Measurements from ENCODE around the gene CTXN1.
A peak's percentile ranks its signal among the peaks of the same experiment; 100 is the strongest.
"Not testable (repeated sequence)": the region's sequence is repeated elsewhere in the genome, so short reads cannot be mapped to it uniquely, and the experiment has no call there.

CTXN1 gene

GRCh38 chr19:7925171-7925851 lies 624 bp downstream of the CTXN1 start:
- peak; percentile 73 for DNase-seq (ENCODE audit: low spot score)

- DNase-seq (ENCODE audit: low spot score): no peak
Observed at GRCh38 chr19:7924651-7925170, 1.2 kb downstream of the CTXN1 start.

- no peak for DNase-seq (ENCODE audit: low spot score)
Observed at GRCh38 chr19:7924241-7924640, 1.7 kb downstream of the CTXN1 start.

GRCh38 chr19:7923295-7924191 lies 2.4 kb downstream of the CTXN1 start:
- no peak for DNase-seq (ENCODE audit: low spot score)

- DNase-seq (ENCODE audit: low spot score): no peak
Observed at GRCh38 chr19:7922836-7923195, 3.1 kb downstream of the CTXN1 start.

- DNase-seq (ENCODE audit: low spot score): no peak
Observed at GRCh38 chr19:7921967-7922835, 3.7 kb downstream of the CTXN1 start.

GRCh38 chr19:7921302-7921966 lies 4.5 kb downstream of the CTXN1 start:
- DNase-seq (ENCODE audit: low spot score): no peak

GRCh38 chr19:7920519-7921301 lies 5.2 kb downstream of the CTXN1 start:
- DNase-seq (ENCODE audit: low spot score): peak; percentile 99

- DNase-seq (ENCODE audit: low spot score): peak; percentile 92
Observed at GRCh38 chr19:7919610-7920518, 6.1 kb downstream of the CTXN1 start, which contains the start of gene SNAPC2. Gene SNAPC2, plus strand, starts transcription at chr19:7920338. Its CDS starts 29 bp downstream, at chr19:7920367.

- DNase-seq (ENCODE audit: low spot score): no peak
Observed at GRCh38 chr19:7918615-7919421, 7.1 kb downstream of the CTXN1 start.

- not testable (repeated sequence) for DNase-seq (ENCODE audit: low spot score)
Observed at GRCh38 chr19:7918062-7918614, 7.8 kb downstream of the CTXN1 start.

- DNase-seq (ENCODE audit: low spot score): peak; percentile 66
Observed at GRCh38 chr19:7917267-7918061, 8.5 kb downstream of the CTXN1 start.

GRCh38 chr19:7916955-7917266 lies 9.0 kb downstream of the CTXN1 start:
- no peak for DNase-seq (ENCODE audit: low spot score)

GRCh38 chr19:7916103-7916954 lies 9.6 kb downstream of the CTXN1 start:
- DNase-seq (ENCODE audit: low spot score): peak; percentile 54

- no peak for DNase-seq (ENCODE audit: low spot score)
Observed at GRCh38 chr19:7915250-7916102, 10.5 kb downstream of the CTXN1 start.

GRCh38 chr19:7914598-7915045 lies 11.3 kb downstream of the CTXN1 start, which contains the start of gene TGFBR3L:
Gene TGFBR3L, plus strand, starts transcription at chr19:7914830.
- DNase-seq (ENCODE audit: low spot score): no peak
